ENCODE data around the gene TMEM140.
A peak's percentile ranks its signal among the peaks of the same experiment; 100 is the strongest.

Gene TMEM140

GRCh38 chr7:135206941-135207391, 59.1 kb downstream of the TMEM140 start:
- TF ChIP-seq ZFX (IDR thresholded peaks at IDR 0.05; ENCODE audit: borderline replicate concordance) (no peak), CTCF (IDR thresholded peaks at IDR 0.05) (no peak)
- no peak overlapping the region for H3K27ac ChIP-seq

DNA sequence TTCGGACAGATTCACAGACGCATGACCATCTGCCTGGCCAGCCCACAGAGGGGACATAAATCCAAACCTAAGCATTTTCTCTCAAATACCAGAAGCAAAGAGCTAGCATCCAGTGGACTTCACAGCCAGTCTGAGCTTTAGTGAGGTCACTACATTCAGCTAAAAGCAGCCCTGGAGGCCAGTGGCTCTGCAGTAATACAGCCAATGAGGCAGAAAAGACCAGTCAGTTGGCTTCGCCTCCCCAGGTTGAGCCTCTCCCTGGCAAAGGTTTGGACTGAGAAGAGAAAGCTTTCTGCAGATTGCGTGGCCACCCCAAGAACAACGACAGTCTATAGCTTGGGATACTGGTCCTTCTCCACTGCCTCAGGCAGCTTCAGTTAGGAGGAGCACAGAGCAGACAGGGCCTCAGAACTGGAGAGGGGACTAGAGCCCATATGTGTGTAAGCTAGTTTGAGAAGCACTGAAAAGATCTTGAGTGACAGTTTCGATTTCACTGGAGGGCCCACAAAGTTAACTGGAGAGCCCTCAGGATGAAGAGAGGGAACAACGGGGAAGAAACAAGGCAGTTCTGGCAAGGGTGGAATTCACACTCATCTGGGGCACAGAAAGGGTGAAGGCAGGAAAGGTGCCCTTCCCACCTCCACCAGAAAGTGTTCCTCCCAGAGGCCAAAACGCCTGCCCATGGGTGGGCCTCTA, 59.7 kb downstream of the TMEM140 start:
- no peak for TF ChIP-seq CTCF (IDR thresholded peaks at IDR 0.05)
- no peak for TF ChIP-seq ZFX (IDR thresholded peaks at IDR 0.05; ENCODE audit: borderline replicate concordance)
- H3K27ac ChIP-seq: no peak overlapping the region

DNA sequence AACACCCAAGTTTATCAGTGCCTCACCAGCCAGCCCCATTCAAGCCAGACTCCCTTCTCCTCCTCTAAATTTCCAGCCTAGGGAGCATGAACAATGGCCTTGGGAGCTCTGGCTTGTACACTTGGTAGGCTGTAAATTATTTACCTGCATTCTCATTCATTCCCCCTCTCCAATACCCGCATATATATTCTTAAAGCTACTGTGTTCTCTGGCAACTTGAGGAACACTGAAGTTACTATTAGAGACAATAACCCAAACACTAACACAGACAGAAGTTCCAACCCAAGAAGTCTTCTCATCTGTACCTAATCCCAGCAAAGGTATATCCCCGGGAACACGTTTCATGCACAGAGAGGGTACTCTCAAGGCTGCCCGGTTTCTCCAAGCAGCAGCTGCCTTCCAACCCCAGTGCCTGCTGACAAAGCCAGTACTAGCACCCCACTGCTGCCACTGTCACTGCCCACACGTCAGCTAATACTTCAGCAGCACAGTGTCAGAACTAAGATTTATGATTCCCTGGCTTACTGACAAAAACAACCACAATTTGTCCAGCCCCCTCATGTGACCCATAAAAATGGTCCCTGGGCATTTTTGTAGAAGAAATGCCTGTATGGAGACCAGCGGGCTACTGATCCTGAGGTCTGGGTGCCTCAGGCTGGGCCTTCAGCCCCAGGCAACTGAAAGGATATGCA, 60.4 kb downstream of the TMEM140 start:
- TF ChIP-seq CTCF (IDR thresholded peaks at IDR 0.05) (no peak), ZFX (IDR thresholded peaks at IDR 0.05; ENCODE audit: borderline replicate concordance) (no peak)
- no peak overlapping the region for H3K27ac ChIP-seq

GRCh38 chr7:135209225-135209834, 61.5 kb downstream of the TMEM140 start:
- TF ChIP-seq ZFX (IDR thresholded peaks at IDR 0.05; ENCODE audit: borderline replicate concordance) (no peak), CTCF (IDR thresholded peaks at IDR 0.05) (no peak)
- H3K27ac ChIP-seq: no peak overlapping the region

- TF ChIP-seq ZFX (IDR thresholded peaks at IDR 0.05; ENCODE audit: borderline replicate concordance): no peak
- TF ChIP-seq CTCF (IDR thresholded peaks at IDR 0.05): no peak
- H3K27ac ChIP-seq: peak overlapping the region; percentile 56; the same call in 1 of the 2 replicates
These were observed 63.0 kb downstream of the TMEM140 start for GRCh38 chr7:135210888-135211178.

GRCh38 chr7:135211179-135211945, 63.5 kb downstream of the TMEM140 start, which contains the start of gene WDR91:
Gene WDR91, minus strand, starts transcription at chr7:135211526. Its CDS starts 24 bp downstream, at chr7:135211502.
- TF ChIP-seq ZFX (IDR thresholded peaks at IDR 0.05; ENCODE audit: borderline replicate concordance) (no peak), CTCF (IDR thresholded peaks at IDR 0.05) (peak; percentile 23; the same call in 1 of the 2 replicates)
- peak within 1 kb of the TSS; percentile 56 for H3K27ac ChIP-seq

GRCh38 chr7:135211946-135212685, 64.2 kb downstream of the TMEM140 start:
- peak overlapping the region; percentile 56 for H3K27ac ChIP-seq
